ENCODE measurements around the gene CELF4.

Gene CELF4

DNA sequence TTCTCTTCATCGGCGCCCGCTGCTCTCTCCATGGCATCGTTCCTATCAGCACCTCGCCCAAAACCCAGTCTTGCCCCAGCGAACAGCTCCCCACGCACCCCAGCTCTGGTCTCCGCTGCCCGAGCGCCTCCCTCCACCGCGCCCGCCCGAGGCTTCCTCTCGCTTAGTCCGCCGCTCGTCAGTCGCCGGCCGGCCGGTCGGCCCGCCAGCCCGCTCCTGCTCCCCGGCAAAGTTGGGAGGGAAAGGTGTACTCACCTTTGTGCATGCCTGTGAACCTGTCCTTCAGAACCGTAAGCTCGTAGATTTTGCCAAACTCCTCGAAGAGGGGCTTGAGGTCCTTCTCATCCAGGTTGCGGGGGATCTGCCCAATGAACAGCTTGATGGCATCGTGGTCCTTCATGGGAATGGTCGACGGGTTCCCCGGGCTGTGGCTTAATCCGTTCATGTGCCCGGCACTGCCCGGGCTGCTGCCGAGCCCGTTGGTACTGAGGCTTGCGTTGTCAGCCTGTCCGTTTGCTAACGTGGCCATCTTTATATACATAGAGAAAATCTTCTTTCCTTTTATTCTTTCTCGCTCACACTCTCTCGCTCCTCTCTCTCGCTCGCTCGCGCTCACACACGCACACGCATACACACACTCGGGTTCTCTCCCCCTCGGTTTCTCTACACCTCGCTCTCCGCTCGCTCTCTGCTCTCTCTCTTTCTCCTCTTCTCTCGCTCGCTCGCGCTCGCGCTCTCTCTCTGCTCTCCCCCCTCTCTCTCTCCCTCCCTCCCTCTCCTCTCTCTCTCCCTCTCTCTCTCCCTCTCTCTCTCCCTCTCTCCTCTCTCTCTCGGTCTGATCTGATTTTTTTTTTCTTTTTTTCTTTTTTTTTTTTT lies at the start of gene CELF4:
Gene CELF4 (minus strand): TSS at position 698 of the 876 bp plus-strand sequence.
- no peak for DNase-seq

DNA sequence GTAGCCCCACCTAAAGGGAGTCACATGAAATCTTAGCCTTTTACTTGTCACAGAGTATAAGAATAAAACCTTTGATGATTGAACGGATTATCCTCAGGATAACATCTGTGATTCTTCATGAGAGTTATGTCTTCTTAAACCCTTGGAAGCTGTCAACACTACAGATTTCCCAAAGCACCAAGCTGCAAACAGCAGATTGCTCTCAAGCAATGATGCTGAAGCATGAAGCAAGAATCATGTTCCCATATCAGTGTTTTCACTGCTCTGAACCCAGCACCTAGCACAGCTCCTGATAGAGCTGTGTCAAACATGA lies 47.6 kb upstream of the CELF4 start:
- DNase-seq = no peak

DNA sequence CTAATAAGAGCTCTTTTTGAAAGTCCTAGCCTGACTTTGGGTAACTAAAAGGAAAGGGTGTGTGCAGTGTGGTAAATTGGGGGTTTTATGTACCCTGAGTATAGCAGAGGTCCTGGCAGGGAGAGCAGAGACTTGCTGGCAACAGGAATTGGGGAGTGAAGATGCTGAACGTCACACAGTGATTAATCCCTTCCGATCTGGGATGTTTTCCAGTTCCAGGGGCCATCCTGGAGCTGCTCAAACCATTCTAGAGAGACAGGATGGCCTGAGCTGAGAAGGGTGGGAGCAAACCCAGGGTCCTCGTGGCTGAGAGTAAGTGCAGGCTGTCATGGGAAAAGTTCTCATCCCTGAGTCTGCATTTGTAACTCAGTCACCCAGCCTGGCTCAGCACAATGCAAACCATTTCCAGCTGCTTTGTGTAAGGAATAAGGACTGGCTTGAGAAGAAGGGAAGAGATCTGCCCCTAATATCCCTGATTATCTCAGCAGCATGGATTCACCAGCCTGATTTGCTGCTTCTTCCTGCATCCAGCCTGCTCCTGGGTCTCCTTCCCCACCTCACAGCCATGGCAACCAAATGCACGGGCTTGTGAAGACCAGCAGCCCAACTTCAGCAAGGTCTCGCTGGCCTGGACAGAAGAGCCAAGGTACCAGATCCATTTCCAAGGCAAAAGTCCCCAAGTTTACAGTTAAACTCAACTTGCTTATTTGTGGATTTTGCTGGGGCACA lies 47.1 kb upstream of the CELF4 start:
- DNase-seq = no peak

- no peak for DNase-seq
These were observed 46.1 kb upstream of the CELF4 start for GRCh38 chr18:37611614-37612279.

- no peak for DNase-seq
These were observed 43.3 kb upstream of the CELF4 start for GRCh38 chr18:37608876-37609275.

DNA sequence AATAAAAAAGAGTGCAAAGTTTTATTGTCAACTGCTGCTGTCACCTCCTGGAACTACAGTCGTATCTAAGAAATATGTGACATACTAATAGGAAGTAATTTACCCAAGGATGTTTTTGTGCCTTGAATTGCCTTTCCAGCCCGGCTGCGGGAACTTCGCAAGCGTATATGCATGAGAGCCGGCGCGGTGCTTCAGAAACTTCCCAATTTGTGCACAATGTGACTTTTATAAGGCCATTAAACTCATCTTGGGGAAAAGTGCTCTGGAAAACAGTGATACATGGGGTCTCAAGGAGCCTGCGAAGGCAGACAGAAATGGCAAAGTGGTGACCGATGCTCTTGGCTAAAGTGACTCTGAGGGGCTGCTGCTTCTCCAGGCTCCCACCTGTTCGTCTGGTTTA lies 41.7 kb upstream of the CELF4 start:
- no peak for DNase-seq

GRCh38 chr18:37604032-37604431 lies 38.4 kb upstream of the CELF4 start:
- no peak for DNase-seq

DNA sequence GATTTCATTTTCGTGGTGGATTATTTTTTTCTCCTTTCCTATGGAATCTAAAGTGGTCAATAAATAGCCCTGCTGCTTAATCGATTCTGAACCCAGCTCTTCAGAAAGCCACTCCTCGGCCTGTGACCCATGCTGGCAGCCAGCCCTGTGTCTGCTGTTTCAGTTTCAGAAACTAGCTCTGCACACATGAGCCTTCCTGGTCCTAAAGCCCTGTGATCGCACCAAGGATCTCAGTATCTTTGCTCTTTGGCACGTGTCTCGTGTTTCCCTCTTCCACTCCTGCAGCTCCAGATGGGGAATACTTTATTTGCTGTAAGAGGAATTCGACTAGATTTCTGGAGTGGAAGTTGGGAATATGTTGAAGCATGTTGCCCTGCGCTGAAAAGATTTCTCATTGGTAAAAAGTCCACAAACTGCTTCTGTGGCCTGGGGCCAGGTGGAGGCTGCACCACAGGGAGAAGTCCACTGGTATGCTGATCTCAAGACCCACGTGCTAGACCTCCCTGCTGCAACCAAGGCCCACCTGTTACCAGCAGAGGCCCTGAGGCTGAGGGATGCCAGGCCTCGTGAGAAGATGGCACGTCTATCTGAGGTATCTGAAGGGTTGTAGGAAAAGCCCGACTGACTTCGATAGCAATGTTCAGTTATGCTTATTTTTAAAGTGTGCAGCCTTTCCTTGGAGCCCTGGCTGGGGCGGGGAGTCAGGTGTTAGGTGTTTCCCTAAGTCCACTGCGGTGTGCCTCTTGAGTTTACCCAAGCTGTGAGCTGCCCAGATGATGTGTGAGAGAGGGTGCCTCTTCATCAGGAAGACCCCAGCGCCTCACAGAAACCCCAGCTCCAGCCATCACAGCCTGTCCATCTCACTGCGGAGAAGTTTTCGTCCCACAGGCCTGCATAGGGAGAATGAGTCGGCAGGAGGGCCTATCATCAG lies 33.6 kb upstream of the CELF4 start:
- no peak for DNase-seq

DNA sequence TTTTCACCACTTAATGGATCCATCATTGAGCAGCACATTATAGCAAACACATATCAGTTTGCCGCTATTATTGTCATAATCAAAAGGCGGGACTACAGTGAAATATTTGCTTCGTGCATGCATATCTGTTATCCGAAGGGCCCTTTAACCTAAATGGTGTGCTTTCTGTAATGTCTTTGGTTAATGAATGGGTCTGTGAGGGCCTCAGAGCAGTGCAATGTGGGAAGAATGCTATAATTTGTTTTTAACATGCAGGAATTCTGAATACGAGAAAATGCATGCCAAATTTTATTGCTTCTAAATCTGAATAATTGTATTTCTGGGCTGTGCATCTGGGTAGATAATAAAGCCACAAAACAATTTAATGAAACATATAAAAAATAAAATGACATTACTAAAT lies 32.8 kb upstream of the CELF4 start:
- DNase-seq = no peak

DNA sequence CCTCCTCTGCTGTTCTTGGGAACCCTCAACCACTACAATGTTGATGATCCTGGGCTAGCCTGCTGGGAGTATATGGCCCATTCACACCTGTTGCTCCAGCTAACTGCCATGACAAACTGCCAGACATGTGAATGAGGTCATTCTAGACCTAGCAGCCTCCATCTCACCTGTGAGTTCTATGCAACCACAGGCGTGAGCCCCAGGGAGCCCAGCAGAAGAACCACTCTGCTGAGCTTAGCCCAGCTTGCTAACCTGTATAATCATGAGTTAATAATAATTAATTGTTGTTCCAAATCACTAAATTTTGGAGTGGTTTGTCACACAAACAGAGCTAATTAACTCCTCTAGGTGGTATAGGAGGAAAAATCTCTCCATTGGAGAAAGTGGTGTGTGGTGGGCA lies 24.7 kb upstream of the CELF4 start:
- no peak for DNase-seq

GRCh38 chr18:37588289-37588688 lies 22.7 kb upstream of the CELF4 start:
- no peak for DNase-seq

DNA sequence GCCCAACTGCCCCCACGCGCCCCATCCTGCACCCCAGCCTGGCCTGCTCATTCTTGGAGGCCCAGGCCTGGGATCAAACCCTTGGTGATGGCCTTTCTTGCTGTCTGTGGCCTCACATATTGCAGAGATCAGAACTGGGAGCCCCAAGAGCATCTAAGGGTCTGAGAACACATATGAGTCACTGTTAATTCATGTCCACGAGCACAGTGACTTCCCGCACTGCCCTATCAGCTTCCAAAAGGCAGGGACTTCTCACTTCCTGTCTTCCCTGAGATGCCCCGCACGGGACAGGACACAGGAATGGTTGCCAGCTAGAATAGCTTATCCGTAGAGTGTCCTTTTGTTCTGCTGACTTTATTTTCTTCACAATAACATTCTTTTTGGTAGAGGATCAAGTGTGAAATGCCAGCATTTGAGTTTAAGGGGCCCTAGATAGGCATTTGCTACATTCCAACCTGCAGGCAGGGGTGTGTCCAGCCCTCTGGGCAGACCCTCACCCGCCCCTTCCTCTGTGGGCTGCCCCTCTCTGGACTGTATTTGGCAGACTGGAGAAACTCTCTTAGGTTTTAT lies 21.1 kb upstream of the CELF4 start:
- no peak for DNase-seq

DNA sequence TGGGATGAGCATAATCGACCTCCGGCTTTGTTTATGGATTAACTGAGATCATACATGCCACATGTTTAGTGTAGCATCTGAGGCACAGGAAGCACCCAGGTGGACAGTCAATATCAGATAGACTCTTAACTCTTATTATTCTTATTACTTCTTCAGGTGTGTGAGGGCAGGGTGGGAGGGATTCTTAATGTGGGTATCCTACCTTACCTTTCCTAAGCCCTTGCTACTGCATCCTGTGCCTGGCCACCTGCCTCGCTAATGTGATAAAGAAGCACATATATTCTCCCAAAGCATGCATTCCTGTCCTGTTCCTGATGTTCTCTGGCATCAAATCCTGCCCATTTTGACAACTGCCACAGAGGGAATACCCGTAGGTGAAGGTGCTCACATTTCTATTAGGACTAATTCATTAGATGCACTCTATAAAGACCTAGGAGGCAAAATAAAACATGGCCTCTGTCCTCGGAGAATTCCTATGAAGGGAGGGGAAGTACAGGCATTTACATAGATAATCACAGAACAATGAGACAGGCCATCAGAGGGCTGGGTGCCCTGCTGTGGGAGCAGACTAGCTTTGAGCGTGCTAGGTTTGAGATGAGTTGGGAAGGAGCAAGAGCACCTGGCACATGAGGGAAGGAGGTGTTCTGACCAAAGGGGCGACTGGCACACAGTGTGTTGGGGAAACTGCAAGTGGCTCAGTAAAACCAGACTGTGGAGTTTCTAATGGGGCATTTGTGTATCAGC lies 19.5 kb upstream of the CELF4 start:
- no peak for DNase-seq

DNA sequence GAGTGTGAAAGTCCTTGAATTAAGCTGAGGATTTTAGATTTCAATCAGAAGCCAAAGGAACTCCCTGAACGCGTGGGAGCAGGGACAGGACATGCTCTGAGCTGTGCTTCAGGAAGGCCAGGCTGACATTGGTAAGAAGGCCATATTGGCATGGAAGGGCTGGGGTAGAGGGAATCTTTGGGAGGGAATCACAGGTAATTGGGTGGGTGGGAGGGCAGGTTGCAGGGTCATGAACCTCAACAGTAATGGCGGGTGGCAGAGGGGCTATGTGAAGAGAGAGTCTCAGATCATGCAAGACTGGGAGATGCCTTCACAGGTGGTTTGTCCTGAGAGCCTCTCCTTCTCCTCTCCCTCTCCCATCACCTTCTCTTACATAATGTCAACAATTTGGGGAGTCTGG lies 18.6 kb upstream of the CELF4 start:
- no peak for DNase-seq

DNA sequence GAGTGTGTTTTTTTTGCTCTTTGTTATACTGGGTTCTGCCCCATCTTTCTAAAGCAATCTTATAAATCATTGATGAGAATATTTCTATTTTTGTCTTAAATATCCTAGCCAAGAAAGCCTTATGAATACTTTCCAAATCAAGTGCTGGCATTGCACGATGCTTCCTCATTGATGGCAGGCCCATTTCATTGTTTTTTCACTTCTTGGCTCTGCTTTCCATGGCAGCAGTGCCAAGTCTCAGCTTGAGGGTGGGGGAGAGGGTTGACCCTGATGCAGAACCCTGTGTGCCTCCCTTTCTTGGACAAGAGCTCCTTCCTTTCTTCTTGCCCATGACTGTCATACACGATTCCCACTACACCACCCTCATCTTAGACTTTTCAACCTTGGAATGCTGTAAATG lies 16.7 kb upstream of the CELF4 start:
- no peak for DNase-seq

DNA sequence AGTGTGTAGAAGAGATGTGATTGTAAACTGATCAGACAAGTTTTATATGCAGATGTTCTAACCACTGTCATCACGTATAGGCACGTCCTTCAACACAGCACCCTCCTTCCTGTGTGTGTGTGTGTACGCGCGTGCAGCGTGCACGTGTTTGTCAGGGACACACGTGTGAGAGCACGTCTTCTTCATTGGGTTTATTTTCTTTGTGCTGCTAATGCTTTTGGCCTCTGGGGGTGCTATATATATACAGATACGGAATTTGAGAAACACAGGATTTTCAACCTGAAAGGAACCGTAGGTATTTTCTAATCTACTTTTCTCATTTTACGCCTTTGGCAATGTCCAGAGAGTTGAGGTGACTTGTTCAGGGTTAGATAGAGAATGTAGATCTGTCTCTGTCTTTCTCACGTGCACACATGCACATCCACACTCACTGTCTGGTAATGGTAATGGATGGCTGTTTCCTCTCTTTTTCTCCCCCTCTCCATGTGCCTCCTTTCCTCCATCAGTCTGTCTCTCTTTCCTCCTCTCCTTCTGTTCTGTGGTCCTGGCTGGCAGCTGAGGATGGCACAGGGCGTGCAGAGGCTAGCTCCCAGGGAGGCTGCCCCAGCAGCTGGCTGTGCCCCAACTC lies 13.4 kb upstream of the CELF4 start:
- no peak for DNase-seq

GRCh38 chr18:37578182-37578678 lies 12.6 kb upstream of the CELF4 start:
- DNase-seq = no peak

DNA sequence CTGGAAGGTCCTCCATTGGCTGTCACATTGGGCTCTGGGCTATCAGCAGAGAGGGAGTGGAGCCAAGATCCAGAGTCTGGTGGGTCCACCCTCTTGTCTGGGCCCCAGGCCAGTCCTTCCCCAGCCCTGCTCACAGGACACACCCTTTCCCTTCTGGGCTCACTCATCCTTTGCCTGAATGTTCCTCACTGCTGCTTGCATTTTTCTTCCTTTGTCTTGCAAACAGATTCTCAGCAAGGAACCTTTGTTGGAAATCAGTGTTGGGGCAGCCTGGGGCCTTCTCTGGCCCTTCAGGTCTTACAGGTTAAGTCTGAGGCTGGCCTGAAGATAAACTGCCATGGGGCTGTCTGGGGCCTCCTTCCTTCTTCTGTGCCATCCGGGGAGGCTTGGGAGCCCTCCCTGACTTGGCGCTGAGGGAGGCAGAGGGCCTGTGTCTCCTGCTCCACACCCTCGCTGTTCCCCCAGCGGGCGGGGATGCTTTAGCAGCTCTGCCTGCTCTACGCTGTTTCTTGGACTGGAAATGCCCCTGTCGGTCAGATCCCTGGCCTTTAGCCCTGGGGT lies 11.5 kb upstream of the CELF4 start:
- no peak for DNase-seq

- no peak for DNase-seq
These were observed 10.0 kb upstream of the CELF4 start for GRCh38 chr18:37575646-37576045.

GRCh38 chr18:37574113-37574512 lies 8.5 kb upstream of the CELF4 start:
- DNase-seq = no peak

DNA sequence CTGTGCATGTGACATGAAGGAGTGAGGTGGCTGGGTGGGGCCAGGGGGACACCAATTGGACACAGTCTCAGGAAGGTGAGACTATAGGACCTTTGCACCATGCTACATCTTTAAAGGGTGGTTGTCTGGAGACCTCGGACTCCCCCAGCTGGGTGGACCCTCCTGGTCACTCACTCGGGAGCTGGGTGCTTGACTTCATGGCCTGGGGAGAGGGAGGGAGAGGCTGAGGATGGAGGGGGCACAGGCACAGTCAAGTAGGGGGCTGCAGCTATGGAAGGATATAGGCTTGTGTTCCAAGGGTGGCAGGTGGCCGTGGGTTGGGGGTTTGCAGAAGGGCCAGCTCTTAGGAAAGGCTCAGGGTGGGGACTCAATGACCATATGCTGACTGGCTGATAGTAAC lies 7.1 kb upstream of the CELF4 start:
- no peak for DNase-seq
